GM12878 (cell line): ENCODE data around the gene VCPKMT. TPM values are rescaled to one million over a fixed set of nuclear protein-coding genes. Genes with fewer than 3 reads are reported as not detected.

Source experiments
- ATAC-seq: fragments of 200-7000 bp; cut with Tn5 transposase; 3 replicates; pipeline ENCODE4 v1.9.1; 2020; ENCODE audit warnings: mild to moderate bottlenecking, moderate library complexity
- BruUV-seq: library from RNA; stranded (reverse); fragments of 400-500 nt; replicated peaks from 2 replicates; lab custom pipeline; 2021; lab: Mats Ljungman, UMichigan
- CTCF ChIA-PET: fragments of 300-600 bp; sonication (Branson Sonifier 250); formaldehyde crosslinking; extraction: SDS; loops from one replicate; lab custom pipeline; 2021; ENCODE audit warnings: inconsistent platforms; lab: Yijun Ruan, JAX
- POLR2A ChIA-PET: fragments of 350-600 bp; formaldehyde crosslinking; extraction: SDS; loops from one replicate; lab custom pipeline; 2021; ENCODE audit warnings: inconsistent platforms; lab: Charles Lee
- RAD21 ChIA-PET: fragments of 300-600 bp; sonication (Branson Sonifier 250); formaldehyde crosslinking; loops from one replicate; lab custom pipeline; 2023; ENCODE audit warnings: antibody characterized with exemption; ENCODE audit not compliant: unreplicated experiment; lab: Charles Lee
- SMC1A ChIA-PET: fragments of 300-600 bp; sonication (Branson Sonifier 250); formaldehyde crosslinking; loops from one replicate; lab custom pipeline; 2023; ENCODE audit not compliant: unreplicated experiment, uncharacterized antibody; lab: Charles Lee
- DNase-seq: peaks from one replicate; pipeline ENCODE4 v3.0.0-alpha.2; 2011; ENCODE audit warnings: low read depth, low spot score
- FAIRE-seq: peaks from 3 replicates; lab custom pipeline; 2011; peaks lifted over from hg19 to GRCh38; lab: Jason Lieb, UNC
- H2AFZ ChIP-seq: 2 replicates; pipeline ENCODE4 v1.6.0; 2011; ENCODE audit warnings: low read depth, low read length, control low read depth; ENCODE audit not compliant: control insufficient read depth
- H3K27ac ChIP-seq: 2 replicates; pipeline ENCODE4 v1.5.1; 2011; ENCODE audit warnings: control low read depth; ENCODE audit not compliant: control insufficient read depth, insufficient read depth
- H3K27me3 ChIP-seq, 2 experiments: replicated peaks in 1 of 2; 2 replicates each; pipeline versions ENCODE4 v1.6.0 to v1.6.1; 2011; ENCODE audit warnings: low read length in 1 of 2; ENCODE audit not compliant: control insufficient read depth in 2 of 2, insufficient read depth in 2 of 2
- H3K36me3 ChIP-seq, 2 experiments: 2 replicates each; pipeline ENCODE4 v1.5.1; 2011; ENCODE audit warnings: low read length in 1 of 2; ENCODE audit not compliant: control insufficient read depth in 2 of 2, insufficient read depth in 2 of 2
- H3K4me1 ChIP-seq: 2 replicates; pipeline ENCODE4 v1.6.1; 2011; ENCODE audit warnings: mild to moderate bottlenecking, low read length, moderate library complexity, mixed read lengths; ENCODE audit not compliant: control insufficient read depth, insufficient read depth
- H3K4me2 ChIP-seq: 2 replicates; pipeline ENCODE4 v1.6.0; 2011; ENCODE audit warnings: control low read depth; ENCODE audit not compliant: control insufficient read depth, insufficient read depth
- H3K4me3 ChIP-seq: fragments of 200-600 bp; sonication (generic); 2 replicates; pipeline ENCODE4 v1.5.1; 2016
- H3K79me2 ChIP-seq: 2 replicates; pipeline ENCODE4 v1.6.0; 2011; ENCODE audit warnings: low read length; ENCODE audit not compliant: control insufficient read depth, insufficient read depth
- H3K9ac ChIP-seq: 2 replicates; pipeline ENCODE4 v1.8.0; 2011; ENCODE audit warnings: low read length, control low read depth, mixed read lengths; ENCODE audit not compliant: control insufficient read depth, insufficient read depth
- H3K9me3 ChIP-seq: replicated peaks from 3 replicates; pipeline ENCODE4 v1.5.1; 2011; ENCODE audit warnings: mild to moderate bottlenecking, low read length; ENCODE audit not compliant: control insufficient read depth, insufficient read depth
- H4K20me1 ChIP-seq: 2 replicates; pipeline ENCODE4 v1.6.0; 2011; ENCODE audit not compliant: control insufficient read depth, insufficient read depth
- E2F4 ChIP-seq: IDR thresholded peaks from 2 replicates; pipeline ENCODE4 v1.6.1; 2012; ENCODE audit warnings: low read depth, low read length, improper control_type of control experiment
- JUNB ChIP-seq: IDR thresholded peaks from 2 replicates; pipeline ENCODE4 v1.6.1; 2016; ENCODE audit warnings: antibody characterized with exemption, mild to moderate bottlenecking
- PAX8 ChIP-seq: fragments of 450-650 bp; IDR thresholded peaks from 2 replicates; pipeline ENCODE4 v1.6.1; 2017; ENCODE audit warnings: mild to moderate bottlenecking, moderate library complexity
- PML ChIP-seq: IDR thresholded peaks from 2 replicates; pipeline ENCODE4 v1.6.1; 2012; ENCODE audit warnings: low read length, inconsistent platforms
- POLR2AphosphoS2 ChIP-seq: IDR thresholded peaks from 2 replicates; pipeline ENCODE4 v1.6.1; 2011; ENCODE audit warnings: low read depth, mild to moderate bottlenecking, low read length, improper control_type of control experiment, moderate library complexity
- SREBF2 ChIP-seq: IDR thresholded peaks from 2 replicates; pipeline ENCODE4 v1.6.1; 2012; ENCODE audit warnings: mild to moderate bottlenecking, low read length
- STAT1 ChIP-seq: fragments of 450-650 bp; conservative IDR thresholded peaks from 2 replicates; pipeline ENCODE4 v1.6.1; 2014; ENCODE audit warnings: antibody characterized with exemption, mild to moderate bottlenecking
- TCF12 ChIP-seq: IDR thresholded peaks from 2 replicates; pipeline ENCODE4 v1.6.1; 2011; ENCODE audit warnings: low read depth, mild to moderate bottlenecking, low read length
- ZBTB40 ChIP-seq: fragments of 450-650 bp; IDR thresholded peaks from 2 replicates; pipeline ENCODE4 v1.6.1; 2016; ENCODE audit warnings: mild to moderate bottlenecking, moderate library complexity, borderline replicate concordance
- ZNF384 ChIP-seq: IDR thresholded peaks from 2 replicates; pipeline ENCODE4 v1.6.1; 2012; ENCODE audit warnings: low read depth, mild to moderate bottlenecking, low read length, improper control_type of control experiment, borderline replicate concordance
- WGBS: methylation state at CpG from one replicate; pipeline ENCODE4 v1.1.6; 2016; ENCODE audit warnings: low lambda C conversion rate; ENCODE audit not compliant: insufficient replicate concordance, insufficient coverage; ENCODE audit errors: missing lambda C conversion rate; 5-methylcytosine and 5-hydroxymethylcytosine counted together
- in situ Hi-C: fragments of 300-500 bp; cut with MboI; formaldehyde crosslinking; loops from 9 replicates; pipeline ENCODE4 v1.14.3; 2018; ENCODE audit warnings: mixed read lengths
- intact Hi-C: fragments of 100-400 bp; cut with micrococcal nuclease; formaldehyde crosslinking; loops from one replicate; pipeline ENCODE4 v1.14.2; 2022; ENCODE audit not compliant: unreplicated experiment
- polyA plus RNA-seq, 11 experiments: library from polyadenylated mRNA; depleted of rRNA in 4 of 11; unstranded in 6 of 11; stranded (reverse) in 5 of 11; fragments of >200 nt; fragmentation: Nextera tagmentation in 4 of 11; fragmentation: Illumina TruSeq in 1 of 11; extraction: Ambion mirVana in 4 of 11; extraction: Trizol in 1 of 11; gene quantifications; 1 replicate in 1 of 11; 2 replicates in 10 of 11; pipeline versions ENCODE4 v1.2.1 to v1.2.3, GENCODE V29; 2011 to 2016; ENCODE audit warnings: inconsistent platforms in 2 of 11, missing spikeins in 2 of 11, low read depth in 1 of 11
- total RNA-seq, 4 experiments: library from RNA; depleted of rRNA in 3 of 4; stranded (reverse); fragments of >200 nt in 3 of 4; fragmentation: Illumina TruSeq in 1 of 4; extraction: Trizol in 1 of 4; gene quantifications; 2 replicates each; pipeline versions ENCODE4 v1.2.1 to v1.2.3, GENCODE V29; 2013 to 2021

The VCPKMT gene
- total and polyA plus RNA-seq, 10 of the 15 experiments (the other 5 are each of a cell fraction or from before 2014, with no cell fraction given): 8.5 to 18.4 (median 12.8) TPM

GRCh38 chr14:50122291-50122690, 5.9 kb upstream of the VCPKMT start:
- H3K4me3 ChIP-seq: no peak overlapping the region
- H3K9me3 ChIP-seq: no peaks in the 10 kb centered on the region
- H3K79me2 ChIP-seq: no peaks in the 10 kb centered on the region
- 94% methylated on average over 6 of the region's 6 CpGs for WGBS
- no peaks in the 10 kb centered on the region for H4K20me1 ChIP-seq
- BruUV-seq: no TSS peak
- ChIA-PET SMC1A (no interaction called here), POLR2A (no interaction called here), CTCF (no interaction called here), RAD21 (no interaction called here)
- in situ Hi-C loops (no loop called here), intact Hi-C loops (no loop called here)
- H3K36me3 ChIP-seq: no peaks in the 10 kb centered on the region; a peak in 1 of 4 replicates
- no peak for DNase-seq
- H3K4me1 ChIP-seq: no peaks in the 10 kb centered on the region
- H3K9ac ChIP-seq: no peak overlapping the region
- ATAC-seq: no peak
- FAIRE-seq: no peak
- no peak overlapping the region for H3K27ac ChIP-seq
- TF ChIP-seq SREBF2: no peak
- TF ChIP-seq ZBTB40: no peak
- TF ChIP-seq ZNF384: no peak
- TF ChIP-seq TCF12: no peak
- no peak for TF ChIP-seq POLR2AphosphoS2
- TF ChIP-seq E2F4: no peak
- TF ChIP-seq PML: no peak
- TF ChIP-seq STAT1: no peak
- TF ChIP-seq PAX8: no peak
- no peak for TF ChIP-seq JUNB
- H3K4me2 ChIP-seq: no peak overlapping the region
- H3K27me3 ChIP-seq: no peaks in the 10 kb centered on the region
- H2AFZ ChIP-seq: no peak overlapping the region
